Astrocyte of the cerebellum (primary cell): ENCODE results near the gene HOXC9.

Experiments used
- DNase-seq: peaks from one replicate; pipeline ENCODE4 v3.0.0-alpha.2; 2011; ENCODE audit warnings: low read depth
- H3K4me3 ChIP-seq: 2 replicates; pipeline ENCODE4 v1.5.1; 2011; ENCODE audit warnings: mild to moderate bottlenecking, low read depth, low read length, moderate library complexity
- CTCF ChIP-seq: IDR thresholded peaks from 2 replicates; pipeline ENCODE4 v1.5.1; 2012; ENCODE audit warnings: low read length, low read depth, moderate library complexity, mild to moderate bottlenecking; ENCODE audit errors: missing control alignments
- in situ Hi-C: cut with HindIII; loops from 2 replicates; pipeline ENCODE4 v1.10.0; 2017; ENCODE audit warnings: low sequenced_read_pairs

The HOXC9 gene

GRCh38 chr12:54010053-54010971 lies 10.4 kb downstream of the HOXC9 start:
- in situ Hi-C loops = no loop called here
- no peak overlapping the region for H3K4me3 ChIP-seq
- no peak for TF ChIP-seq CTCF
- DNase-seq = no peak

GRCh38 chr12:54010972-54011664 lies 11.2 kb downstream of the HOXC9 start:
- DNase-seq = no peak
- TF ChIP-seq CTCF = no peak
- no peak overlapping the region for H3K4me3 ChIP-seq
- in situ Hi-C loops = no loop called here

GRCh38 chr12:54011665-54012532 lies 11.9 kb downstream of the HOXC9 start:
- in situ Hi-C loops = no loop called here
- no peak for TF ChIP-seq CTCF
- no peak for DNase-seq
- H3K4me3 ChIP-seq = no peak overlapping the region

GRCh38 chr12:54012631-54013409 lies 12.9 kb downstream of the HOXC9 start:
- TF ChIP-seq CTCF = no peak
- no peak overlapping the region for H3K4me3 ChIP-seq
- in situ Hi-C loops = no loop called here

GRCh38 chr12:54014377-54015017 lies 14.5 kb downstream of the HOXC9 start:
- no peak for TF ChIP-seq CTCF
- in situ Hi-C loops = no loop called here
- H3K4me3 ChIP-seq = no peak overlapping the region
- no peak for DNase-seq

More at GRCh38 chr12:54012631-54013409, 12.9 kb downstream of the HOXC9 start:
- DNase-seq = no peak
